GM19324 (cell line): Measurements from ENCODE around the gene GIGYF2.

Experiments used
- ATAC-seq: cut with Tn5 transposase; IDR thresholded peaks from one replicate; pipeline ENCODE4 v1.9.1; 2021; ENCODE audit warnings: mild to moderate bottlenecking, moderate library complexity; ENCODE audit not compliant: unreplicated experiment, low FRiP score

Gene GIGYF2

GRCh38 chr2:232857158-232857563 lies 160.0 kb downstream of the GIGYF2 start:
- ATAC-seq, result no peak

- no peak for ATAC-seq
Observed at GRCh38 chr2:232859385-232859916, 162.3 kb downstream of the GIGYF2 start.

- no peak for ATAC-seq
Observed at GRCh38 chr2:232860593-232861241, 163.6 kb downstream of the GIGYF2 start.

GRCh38 chr2:232861353-232861752 lies 164.2 kb downstream of the GIGYF2 start:
- ATAC-seq, result no peak

GRCh38 chr2:232863996-232864395 lies 166.9 kb downstream of the GIGYF2 start:
- no peak for ATAC-seq

- no peak for ATAC-seq
Observed at GRCh38 chr2:232865165-232865564, 168.0 kb downstream of the GIGYF2 start.

- no peak for ATAC-seq
Observed at GRCh38 chr2:232866104-232866503, 169.0 kb downstream of the GIGYF2 start.

- no peak for ATAC-seq
Observed at GRCh38 chr2:232869138-232870017, 172.2 kb downstream of the GIGYF2 start.

GRCh38 chr2:232870018-232870765 lies 173.1 kb downstream of the GIGYF2 start, which contains the start of gene SNORC:
Gene SNORC (plus strand): TSS chr2:232870264. CDS start chr2:232870342, 78 bp downstream.
- ATAC-seq, result no peak

- ATAC-seq, result no peak
Observed at GRCh38 chr2:232870766-232871371, 173.7 kb downstream of the GIGYF2 start.

GRCh38 chr2:232871418-232871834 lies 174.3 kb downstream of the GIGYF2 start:
- no peak for ATAC-seq

- ATAC-seq, result no peak
Observed at GRCh38 chr2:232871835-232872736, 175.0 kb downstream of the GIGYF2 start.

GRCh38 chr2:232872826-232873225 lies 175.7 kb downstream of the GIGYF2 start:
- no peak for ATAC-seq

GRCh38 chr2:232873292-232873908 lies 176.3 kb downstream of the GIGYF2 start:
- no peak for ATAC-seq

- ATAC-seq, result no peak
Observed at GRCh38 chr2:232873909-232874641, 176.9 kb downstream of the GIGYF2 start.

- no peak for ATAC-seq
Observed at GRCh38 chr2:232874677-232875223, 177.6 kb downstream of the GIGYF2 start.

GRCh38 chr2:232875256-232876121 lies 178.4 kb downstream of the GIGYF2 start:
- no peak for ATAC-seq
